ENCODE measurements around the gene WDR93. TPM values are rescaled to one million over a fixed set of nuclear protein-coding genes. Genes with fewer than 3 reads are reported as not detected.

Gene WDR93
- total and polyA plus RNA-seq, 2 experiments from 2014 or later, result 0.13 TPM; not detected in 1

- Histone ChIP-seq H3K27me3 (peaks cover 44% of the 10 kb centered on the region), H3K27ac (no peak overlapping the region), H3K4me1 (ENCODE audit: insufficient read depth) (peaks cover 6% of the 10 kb centered on the region), H3K79me2 (no peaks in the 10 kb centered on the region), H3K9me3 (ENCODE audit: low read depth) (no peaks in the 10 kb centered on the region), H3K4me2 (peak overlapping the region; percentile 98), H3K36me3 (replicated peaks; ENCODE audit: insufficient read depth, low read depth) (no peaks in the 10 kb centered on the region), H2AFZ (peak overlapping the region; percentile 67), H3K4me3 (peak overlapping the region; percentile 40), H3K9me2 (replicated peaks; ENCODE audit: insufficient read depth) (no peaks in the 10 kb centered on the region), H4K20me1 (ENCODE audit: insufficient read depth, poor library complexity, severe bottlenecking) (no peaks in the 10 kb centered on the region)
- no peak for DNase-seq (ENCODE audit: low spot score)
- TF ChIP-seq EZH2phosphoT487 (IDR thresholded peaks at IDR 0.05; ENCODE audit: low read depth, severe bottlenecking, unreplicated experiment) (no peak), EZH2 (IDR thresholded peaks at IDR 0.05; ENCODE audit: borderline replicate concordance) (peak; percentile 56), CTCF (IDR thresholded peaks at IDR 0.05; ENCODE audit: poor library complexity) (no peak)
- WGBS (ENCODE audit: low lambda C conversion rate, missing lambda C conversion rate), result 9% methylated on average over 34 of the region's 41 CpGs
Observed at GRCh38 chr15:89749951-89750559, 59.4 kb downstream of the WDR93 start.

GRCh38 chr15:89750560-89751542, 60.2 kb downstream of the WDR93 start, which contains the start of gene MESP1:
Gene MESP1 (minus strand): TSS chr15:89751249. CDS start chr15:89751231, 18 bp downstream.
- Histone ChIP-seq H3K4me2 (peak within 1 kb of the TSS; percentile 98), H3K36me3 (replicated peaks; ENCODE audit: insufficient read depth, low read depth) (no peaks in the 10 kb centered on the region), H3K79me2 (no peaks in the 10 kb centered on the region), H3K4me3 (peak within 1 kb of the TSS; percentile 96), H3K9me3 (ENCODE audit: low read depth) (no peaks in the 10 kb centered on the region), H3K4me1 (ENCODE audit: insufficient read depth) (peaks cover 6% of the 10 kb centered on the region), H3K9me2 (replicated peaks; ENCODE audit: insufficient read depth) (no peaks in the 10 kb centered on the region), H3K27ac (peak within 1 kb of the TSS; percentile 4), H3K27me3 (peaks cover 40% of the 10 kb centered on the region), H4K20me1 (ENCODE audit: insufficient read depth, poor library complexity, severe bottlenecking) (no peaks in the 10 kb centered on the region), H2AFZ (peak within 1 kb of the TSS; percentile 87)
- DNase-seq (ENCODE audit: low spot score), result peak; percentile 97
- WGBS (ENCODE audit: low lambda C conversion rate, missing lambda C conversion rate), result 7% methylated on average over 64 of the region's 114 CpGs
- TF ChIP-seq EZH2 (IDR thresholded peaks at IDR 0.05; ENCODE audit: borderline replicate concordance) (no peak), CTCF (IDR thresholded peaks at IDR 0.05; ENCODE audit: poor library complexity) (peak; percentile 62)

- H4K20me1 ChIP-seq (ENCODE audit: insufficient read depth, poor library complexity, severe bottlenecking), result no peaks in the 10 kb centered on the region
- H3K9me3 ChIP-seq (ENCODE audit: low read depth), result no peaks in the 10 kb centered on the region
- no peaks in the 10 kb centered on the region for H3K9me2 ChIP-seq (replicated peaks; ENCODE audit: insufficient read depth)
- H2AFZ ChIP-seq, result no peak overlapping the region
- peak overlapping the region; percentile 98 for H3K4me2 ChIP-seq
- 84% methylated on average over 5 of the region's 5 CpGs for WGBS (ENCODE audit: low lambda C conversion rate, missing lambda C conversion rate)
- DNase-seq (ENCODE audit: low spot score), result no peak
- H3K36me3 ChIP-seq (replicated peaks; ENCODE audit: insufficient read depth, low read depth), result no peaks in the 10 kb centered on the region
- H3K27ac ChIP-seq, result peak overlapping the region; percentile 4
- TF ChIP-seq EZH2 (IDR thresholded peaks at IDR 0.05; ENCODE audit: borderline replicate concordance) (no peak), CTCF (IDR thresholded peaks at IDR 0.05; ENCODE audit: poor library complexity) (no peak), EZH2phosphoT487 (IDR thresholded peaks at IDR 0.05; ENCODE audit: low read depth, severe bottlenecking, unreplicated experiment) (no peak)
- no peaks in the 10 kb centered on the region for H3K79me2 ChIP-seq
- no peak overlapping the region for H3K4me3 ChIP-seq
- peaks cover 34% of the 10 kb centered on the region for H3K27me3 ChIP-seq
- H3K4me1 ChIP-seq (ENCODE audit: insufficient read depth), result peaks cover 6% of the 10 kb centered on the region
Observed at GRCh38 chr15:89751748-89752147, 61.1 kb downstream of the WDR93 start.
